GM18870 (cell line): Measurements from ENCODE around the gene CTBS.
"Not testable (repeated sequence)": the region's sequence is repeated elsewhere in the genome, so short reads cannot be mapped to it uniquely, and the experiment has no call there.

Source experiments
- ATAC-seq: cut with Tn5 transposase; IDR thresholded peaks from one replicate; pipeline ENCODE4 v1.9.1; 2021; ENCODE audit warnings: moderate library complexity; ENCODE audit not compliant: unreplicated experiment

The CTBS gene

DNA sequence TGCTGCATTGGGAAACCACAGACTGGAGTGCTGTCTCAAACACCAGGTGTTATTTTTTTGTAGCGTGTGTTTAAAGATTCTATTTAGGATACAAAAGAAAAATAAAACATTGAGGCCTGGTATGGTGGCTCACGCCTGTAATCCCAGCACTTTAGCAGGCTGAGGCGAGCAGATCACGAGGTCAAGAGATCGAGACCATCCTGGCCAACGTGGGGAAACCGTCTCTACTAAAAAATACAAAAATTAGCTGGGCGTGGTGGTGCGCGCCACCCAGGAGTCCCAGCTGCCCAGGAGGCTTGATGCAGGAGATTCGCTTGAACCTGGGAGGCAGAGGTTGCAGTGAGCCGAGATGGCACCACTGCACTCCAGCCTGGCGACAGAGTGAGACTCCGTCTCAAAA is 66.4 kb downstream of the CTBS start:
- ATAC-seq: not testable (repeated sequence)

DNA sequence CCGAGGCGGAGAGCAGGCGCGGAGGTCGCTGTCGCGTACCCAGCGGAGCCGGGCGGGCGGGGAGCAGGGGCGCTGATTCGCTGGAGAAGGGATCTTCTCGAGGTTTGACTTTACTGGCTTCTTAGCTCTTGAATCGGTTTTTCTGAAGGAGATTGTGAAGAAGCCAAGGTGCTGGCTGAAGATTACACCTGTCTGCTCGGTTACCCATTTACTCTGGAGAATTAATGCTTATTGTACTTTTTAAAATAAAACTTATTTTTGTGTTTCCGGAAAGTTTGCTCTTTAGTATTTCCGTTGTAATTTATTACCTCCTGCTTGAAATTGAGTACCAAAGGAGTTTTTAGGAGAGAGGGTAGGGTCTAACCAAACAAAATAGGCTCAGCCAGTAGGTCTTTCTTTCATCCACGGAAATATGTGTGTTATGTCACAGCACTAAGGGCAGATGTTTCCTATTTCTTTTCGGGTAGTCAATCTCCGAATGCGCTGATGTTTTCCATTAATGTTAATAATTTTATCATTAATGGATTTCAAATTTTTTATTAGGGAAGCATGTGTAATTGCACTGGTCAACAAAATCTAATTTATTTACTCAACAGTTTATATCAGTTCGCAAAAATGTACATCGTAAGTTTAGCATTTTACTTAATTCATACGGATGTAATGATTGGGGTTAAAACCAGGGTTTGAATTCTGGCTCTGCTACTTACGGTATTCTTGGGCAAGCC is 67.3 kb downstream of the CTBS start:
- no peak for ATAC-seq

DNA sequence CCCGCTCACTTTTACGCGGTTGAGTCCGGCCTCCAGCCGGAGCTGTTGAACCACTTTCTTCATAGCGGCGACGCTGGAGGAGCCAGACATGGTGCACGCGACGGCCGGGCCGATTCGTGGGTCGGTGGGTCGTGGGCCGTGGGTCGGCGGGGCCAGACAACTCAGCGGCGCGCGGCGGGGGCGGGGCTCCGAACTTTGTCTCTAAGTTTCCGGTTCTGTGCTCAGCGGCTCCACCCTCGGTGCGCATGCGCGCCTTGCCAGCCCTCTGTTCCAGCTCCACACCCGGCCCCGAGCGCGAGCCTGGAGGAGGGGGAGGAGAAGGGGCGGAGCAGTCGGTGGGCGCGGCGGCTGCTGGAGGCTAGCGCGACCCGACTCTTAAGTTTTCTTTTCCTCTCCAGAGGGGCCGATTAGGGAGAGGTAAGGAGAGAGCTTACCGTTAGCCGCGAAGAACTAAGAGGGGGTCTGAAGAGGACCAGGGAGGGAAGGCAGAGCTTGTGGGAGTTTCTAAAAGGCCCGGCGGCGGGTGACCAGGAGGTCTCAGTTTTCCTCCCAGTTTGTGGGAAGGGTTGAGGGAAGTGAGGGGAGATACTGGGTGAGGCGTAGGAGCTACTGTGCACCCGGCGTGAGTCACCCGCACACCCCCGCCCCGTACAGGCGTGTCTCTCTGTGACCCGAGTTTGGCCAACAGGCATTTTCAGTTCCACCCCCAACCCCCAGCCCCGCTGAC is 68.1 kb downstream of the CTBS start, which contains the start of the genes GNG5 and SPATA1:
TSS of gene GNG5 (minus strand) at position 580 of the 727 bp plus-strand sequence. CDS start at position 90, 490 bp downstream.
TSS of gene SPATA1 (plus strand) at position 385 of the 727 bp plus-strand sequence. CDS start 9,974 bp downstream, outside the sequence.
- peak; percentile 72 for ATAC-seq

DNA sequence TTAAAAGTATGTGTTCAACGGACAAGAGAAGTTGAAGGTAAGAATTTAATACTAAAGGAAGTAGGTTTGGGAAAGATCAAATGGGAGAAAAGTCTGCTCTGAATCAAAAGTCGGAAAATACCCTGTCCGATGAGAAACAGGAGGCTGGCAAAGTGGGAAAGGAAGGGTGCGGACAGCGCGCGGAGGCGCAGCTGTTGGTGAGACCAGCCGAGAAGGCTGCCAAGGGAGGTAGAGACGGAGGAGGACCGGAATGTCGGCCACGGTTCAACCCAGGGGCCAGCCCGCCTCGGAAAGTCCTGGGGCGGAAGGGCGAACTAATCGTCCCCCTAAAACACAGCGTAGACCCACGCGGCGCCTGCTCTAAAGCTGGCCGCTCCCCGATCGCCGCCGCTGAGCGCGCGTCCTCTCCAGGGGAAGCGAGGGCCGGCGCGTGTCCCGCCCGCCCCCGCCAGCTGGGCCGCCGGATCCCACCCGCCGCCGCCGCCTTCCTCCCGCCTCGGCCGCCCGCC is 68.7 kb downstream of the CTBS start:
- peak; percentile 20 for ATAC-seq

DNA sequence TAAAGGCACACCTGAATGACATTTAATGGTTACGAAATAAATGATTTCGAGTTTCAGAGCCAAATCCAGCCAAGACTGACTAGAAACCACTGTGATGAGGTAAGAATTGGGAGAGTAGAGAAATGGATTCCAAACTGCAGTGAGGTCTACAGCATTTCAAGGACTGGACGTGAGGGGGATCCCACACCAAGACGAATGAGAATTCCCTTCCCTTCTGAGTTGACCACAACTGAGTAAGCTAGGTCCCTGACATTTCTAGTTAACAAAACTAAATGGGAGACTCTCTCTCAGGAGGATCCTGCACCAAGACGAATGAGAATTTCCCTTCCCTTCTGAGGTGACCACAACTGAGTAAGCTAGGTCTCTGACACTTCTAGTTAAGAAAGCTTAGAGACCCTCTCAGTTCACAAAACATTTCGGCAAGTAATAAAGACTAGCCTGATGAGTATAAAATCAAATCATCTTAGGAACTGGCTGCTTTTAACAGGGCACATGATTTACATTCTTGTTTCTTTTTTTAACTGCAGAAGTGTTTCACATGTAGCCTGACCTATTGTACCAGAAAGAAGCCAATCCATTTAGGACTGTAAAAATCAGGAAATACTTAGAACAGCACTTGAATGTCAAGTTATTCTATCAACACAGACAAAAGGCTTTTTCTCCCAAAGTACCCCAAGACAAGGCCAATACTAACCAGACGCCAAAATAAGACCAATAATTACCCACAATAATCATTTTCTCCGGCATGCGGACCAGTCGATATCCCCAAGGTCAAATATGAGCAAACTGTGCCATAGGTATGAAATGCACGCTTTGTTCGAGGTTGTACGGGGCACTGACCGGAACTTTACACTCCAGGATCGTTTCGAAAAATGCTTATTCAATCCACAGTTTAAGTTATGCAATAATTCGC is 69.4 kb downstream of the CTBS start:
- no peak for ATAC-seq

DNA sequence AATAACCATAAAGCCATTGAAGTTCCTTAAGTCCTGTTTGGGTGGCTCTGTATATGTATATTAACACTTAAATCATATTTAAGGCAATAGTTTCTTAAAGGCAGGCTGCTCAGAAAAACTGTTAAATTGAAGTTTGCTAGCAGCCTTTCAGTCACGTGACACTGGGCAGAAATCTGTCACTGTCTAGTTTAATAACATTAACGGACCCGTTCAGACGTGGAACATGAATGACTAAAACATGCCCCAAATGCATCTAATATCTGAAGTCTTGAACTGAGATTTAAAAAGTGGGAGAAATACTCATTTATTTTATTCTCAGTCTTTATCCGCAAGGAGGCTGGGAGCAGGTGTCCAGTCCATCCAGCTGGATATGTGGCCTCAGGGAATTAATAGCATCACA is 71.3 kb downstream of the CTBS start:
- no peak for ATAC-seq
